HUES64 (cell line): ENCODE measurements around the gene SLC36A2.
"Not testable (repeated sequence)": the region's sequence is repeated elsewhere in the genome, so short reads cannot be mapped to it uniquely, and the experiment has no call there.

Source experiments
- H3K27ac ChIP-seq: 2 replicates; pipeline ENCODE4 v1.7.0; 2013; ENCODE audit warnings: low read depth, low read length, inconsistent platforms
- H3K27me3 ChIP-seq: 2 replicates; pipeline ENCODE4 v1.6.1; 2013; ENCODE audit warnings: mild to moderate bottlenecking, low read length; ENCODE audit not compliant: insufficient read depth
- H3K36me3 ChIP-seq: 2 replicates; pipeline ENCODE4 v1.6.1; 2013; ENCODE audit warnings: mild to moderate bottlenecking, low read length; ENCODE audit not compliant: insufficient read depth
- H3K4me1 ChIP-seq: 2 replicates; pipeline ENCODE4 v1.6.1; 2013; ENCODE audit warnings: mild to moderate bottlenecking, low read length, moderate library complexity; ENCODE audit not compliant: insufficient read depth
- H3K4me3 ChIP-seq: 2 replicates; pipeline ENCODE4 v1.5.1; 2013; ENCODE audit warnings: mild to moderate bottlenecking, low read length, moderate library complexity
- H3K9ac ChIP-seq: 2 replicates; pipeline ENCODE4 v1.6.1; 2013; ENCODE audit warnings: mild to moderate bottlenecking, low read depth, low read length
- H3K9me3 ChIP-seq: 2 replicates; pipeline ENCODE4 v1.6.1; 2013; ENCODE audit warnings: low read depth, low read length; ENCODE audit not compliant: insufficient read depth
- WGBS: fragments of 150-250, 120-280 bp; methylation state at CpG from one replicate; pipeline ENCODE4 v1.1.7; 2013; ENCODE audit warnings: missing lambda C conversion rate; 5-methylcytosine and 5-hydroxymethylcytosine counted together

The SLC36A2 gene

DNA sequence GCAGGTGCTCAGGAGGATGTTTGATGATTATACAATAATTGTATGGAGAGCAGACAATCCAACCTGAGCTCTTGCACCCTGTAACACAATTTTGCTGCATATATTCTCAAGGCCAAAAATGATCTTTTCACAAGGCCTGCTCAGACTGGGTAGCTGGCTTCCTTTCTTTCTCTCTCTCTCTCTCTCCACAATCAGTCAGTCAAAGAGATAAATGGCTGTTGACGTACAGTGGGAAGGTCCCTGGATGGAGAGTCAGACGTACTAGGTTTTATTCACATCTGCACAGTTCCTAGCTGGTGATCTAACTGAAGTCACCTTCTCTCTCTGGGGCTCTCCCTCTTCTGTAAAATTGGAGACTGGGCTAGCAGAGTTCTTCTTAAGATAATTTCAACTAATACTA, 19.8 kb downstream of the SLC36A2 start:
- Histone ChIP-seq H3K27me3 (no peaks in the 10 kb centered on the region), H3K36me3 (no peaks in the 10 kb centered on the region)
- WGBS, result 100% methylated on average over 2 of the region's 2 CpGs

DNA sequence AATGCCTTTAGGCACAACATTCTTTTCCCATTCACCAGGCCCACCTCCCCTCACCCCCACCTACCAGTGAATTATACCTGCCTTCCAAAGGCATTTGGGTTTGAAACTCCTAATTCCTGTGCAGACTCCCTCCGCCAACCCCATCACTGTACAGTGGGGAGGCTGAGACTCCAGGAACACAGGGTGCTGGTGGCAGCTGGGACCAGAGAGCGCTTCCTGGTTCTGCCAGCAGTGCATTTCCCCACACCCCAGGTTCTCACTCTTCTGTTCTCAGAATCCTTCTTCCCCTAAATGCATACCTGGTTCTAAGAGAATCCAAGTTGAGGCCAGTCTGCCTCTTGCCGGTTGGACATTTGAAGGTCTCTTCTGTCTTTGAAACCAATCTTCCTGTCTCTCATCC, 21.1 kb downstream of the SLC36A2 start:
- 90% methylated on average over 3 of the region's 3 CpGs for WGBS
- Histone ChIP-seq H3K4me1 (peaks cover 6% of the 10 kb centered on the region; the same call in 1 of the 2 replicates), H3K27me3 (no peaks in the 10 kb centered on the region), H3K27ac (no peak overlapping the region), H3K36me3 (no peaks in the 10 kb centered on the region), H3K9ac (no peak overlapping the region), H3K9me3 (no peaks in the 10 kb centered on the region), H3K4me3 (no peak overlapping the region)

More for the DNA sequence above, 19.8 kb downstream of the SLC36A2 start:
- H3K27ac ChIP-seq, result no peak overlapping the region
- H3K9ac ChIP-seq, result no peak overlapping the region
- H3K4me3 ChIP-seq, result no peak overlapping the region
- H3K9me3 ChIP-seq, result no peaks in the 10 kb centered on the region
- H3K4me1 ChIP-seq, result peaks cover 6% of the 10 kb centered on the region; the same call in 1 of the 2 replicates

DNA sequence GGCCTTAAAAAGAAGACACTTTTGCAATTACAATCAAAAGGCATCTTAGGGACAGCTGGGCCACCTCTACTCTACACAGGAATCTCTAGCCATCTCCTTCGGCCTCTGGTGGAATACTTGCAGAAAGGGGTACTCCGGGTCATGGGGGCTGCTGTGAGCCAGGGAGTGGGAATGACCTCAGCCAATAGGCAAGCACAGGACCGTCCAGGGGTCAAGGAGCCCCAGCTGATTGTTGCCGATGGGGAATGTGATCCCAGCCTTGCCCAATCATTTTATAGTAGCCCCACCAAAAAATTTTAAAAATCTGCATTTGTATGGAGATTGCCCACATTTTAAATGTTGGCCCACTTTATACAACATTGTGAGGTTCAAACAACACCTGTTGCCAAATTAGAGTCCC, 26.9 kb downstream of the SLC36A2 start:
- no peak overlapping the region for H3K4me3 ChIP-seq
- H3K27me3 ChIP-seq, result no peaks in the 10 kb centered on the region
- 90% methylated on average over 4 of the region's 4 CpGs for WGBS
- H3K4me1 ChIP-seq, result no peaks in the 10 kb centered on the region; the same call in 1 of the 2 replicates
- H3K36me3 ChIP-seq, result no peaks in the 10 kb centered on the region
- H3K9me3 ChIP-seq, result no peaks in the 10 kb centered on the region
- no peak overlapping the region for H3K9ac ChIP-seq
- H3K27ac ChIP-seq, result no peak overlapping the region

DNA sequence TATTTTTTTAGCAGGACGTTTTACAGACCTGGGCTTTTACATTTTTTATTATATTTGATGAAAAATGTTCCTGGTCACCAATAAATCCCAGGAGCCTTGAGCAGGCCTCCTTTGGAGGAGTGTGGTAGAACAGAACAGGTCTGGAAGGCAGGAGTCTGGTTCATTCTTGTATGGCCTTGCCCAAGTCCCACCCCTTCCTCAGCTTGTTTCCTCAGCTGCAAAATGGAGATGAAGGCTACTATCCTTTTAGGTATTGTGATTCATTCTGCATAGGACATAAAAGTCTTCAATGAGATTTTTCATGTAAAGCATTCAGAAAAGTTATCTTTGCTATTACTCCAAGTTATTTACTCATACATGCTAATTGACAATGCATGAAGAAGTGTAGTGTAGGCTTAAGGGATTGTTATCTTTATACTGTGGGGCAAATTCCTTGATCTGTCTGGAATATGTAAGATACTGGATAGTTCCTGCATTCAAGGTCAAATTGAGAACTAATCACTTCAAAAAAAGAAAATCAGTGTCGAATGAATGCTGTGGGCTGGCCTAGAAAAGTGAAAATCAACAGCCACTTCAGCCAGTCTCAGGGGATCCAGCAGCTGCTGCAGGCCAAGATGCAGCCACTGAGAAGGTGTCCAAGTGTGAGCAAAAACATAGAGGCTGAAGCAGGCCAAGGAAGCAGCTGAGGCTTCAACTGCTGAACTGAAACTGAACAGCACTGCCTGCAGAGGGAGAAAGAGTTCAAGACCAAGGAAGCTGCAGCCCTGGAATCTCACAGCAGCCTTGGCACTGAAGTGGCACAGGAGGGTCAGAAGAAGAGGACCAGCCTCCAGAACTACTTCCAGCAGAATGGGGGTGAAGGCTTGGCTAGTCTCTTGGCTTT, 28.3 kb downstream of the SLC36A2 start:
- 93% methylated on average over 2 of the region's 2 CpGs for WGBS
- no peaks in the 10 kb centered on the region for H3K36me3 ChIP-seq
- H3K9ac ChIP-seq, result no peak overlapping the region
- no peak overlapping the region for H3K27ac ChIP-seq
- no peaks in the 10 kb centered on the region; the same call in 1 of the 2 replicates for H3K4me1 ChIP-seq
- H3K9me3 ChIP-seq, result no peaks in the 10 kb centered on the region
- H3K4me3 ChIP-seq, result no peak overlapping the region
- H3K27me3 ChIP-seq, result no peaks in the 10 kb centered on the region

DNA sequence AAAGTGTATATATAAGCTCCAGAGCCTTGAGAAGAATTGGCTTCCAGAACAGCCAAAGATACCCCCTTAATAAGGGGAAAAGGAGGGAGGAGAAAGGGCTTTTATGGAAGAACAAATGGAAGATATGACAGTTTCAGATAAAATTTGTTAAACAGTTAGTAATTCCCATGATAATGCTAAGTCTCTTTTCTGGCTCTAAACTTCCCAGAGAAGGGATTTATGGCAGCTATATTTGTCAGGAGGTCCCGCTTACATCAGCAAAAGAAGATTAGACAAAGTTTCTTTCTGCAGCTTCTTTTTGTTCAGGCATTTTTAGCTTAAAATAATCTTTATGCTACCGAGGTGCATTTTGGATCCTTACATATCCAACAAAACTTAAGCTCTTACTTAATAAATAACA, 29.5 kb downstream of the SLC36A2 start:
- no peaks in the 10 kb centered on the region for H3K9me3 ChIP-seq
- H3K4me3 ChIP-seq, result no peak overlapping the region
- no peaks in the 10 kb centered on the region for H3K36me3 ChIP-seq
- WGBS, result 89% methylated on average over 2 of the region's 2 CpGs
- peaks cover 6% of the 10 kb centered on the region; the same call in 1 of the 2 replicates for H3K4me1 ChIP-seq
- H3K27me3 ChIP-seq, result no peaks in the 10 kb centered on the region
- H3K9ac ChIP-seq, result no peak overlapping the region
- no peak overlapping the region for H3K27ac ChIP-seq

DNA sequence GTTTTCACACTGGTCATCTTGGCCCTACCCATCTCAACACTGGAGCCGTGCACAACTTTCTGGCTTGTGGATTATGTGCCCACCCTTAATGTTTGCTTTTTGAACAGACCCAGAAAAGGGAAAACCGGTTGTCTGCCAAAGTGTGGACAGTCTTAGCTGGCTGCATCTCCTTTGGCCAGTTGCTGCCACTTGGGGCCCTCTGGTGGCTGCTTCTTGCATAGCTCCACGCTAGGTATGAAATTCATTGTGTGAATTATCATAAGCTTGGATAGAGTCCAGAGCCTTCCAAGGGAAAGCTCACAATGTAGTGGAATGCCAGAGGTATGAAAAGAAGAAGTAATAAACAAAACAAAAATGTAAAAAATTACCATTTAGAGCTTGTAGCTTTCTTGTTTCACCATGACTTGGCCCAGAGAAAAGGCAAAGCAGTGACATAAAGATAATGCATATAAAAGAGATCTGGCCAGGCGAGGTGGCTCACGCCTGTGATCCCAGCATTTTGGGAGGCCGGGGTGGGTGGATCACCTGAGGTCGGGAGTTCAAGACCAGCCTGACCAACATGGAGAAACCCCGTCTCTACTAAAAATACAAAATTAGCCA, 31.3 kb downstream of the SLC36A2 start:
- no peaks in the 10 kb centered on the region for H3K36me3 ChIP-seq
- H3K4me3 ChIP-seq, result no peak overlapping the region
- WGBS, result 66% methylated on average over 8 of the region's 8 CpGs
- peaks cover 9% of the 10 kb centered on the region; the same call in 1 of the 2 replicates for H3K4me1 ChIP-seq
- no peak overlapping the region for H3K9ac ChIP-seq
- H3K9me3 ChIP-seq, result no peaks in the 10 kb centered on the region
- H3K27me3 ChIP-seq, result no peaks in the 10 kb centered on the region
- H3K27ac ChIP-seq, result no peak overlapping the region

DNA sequence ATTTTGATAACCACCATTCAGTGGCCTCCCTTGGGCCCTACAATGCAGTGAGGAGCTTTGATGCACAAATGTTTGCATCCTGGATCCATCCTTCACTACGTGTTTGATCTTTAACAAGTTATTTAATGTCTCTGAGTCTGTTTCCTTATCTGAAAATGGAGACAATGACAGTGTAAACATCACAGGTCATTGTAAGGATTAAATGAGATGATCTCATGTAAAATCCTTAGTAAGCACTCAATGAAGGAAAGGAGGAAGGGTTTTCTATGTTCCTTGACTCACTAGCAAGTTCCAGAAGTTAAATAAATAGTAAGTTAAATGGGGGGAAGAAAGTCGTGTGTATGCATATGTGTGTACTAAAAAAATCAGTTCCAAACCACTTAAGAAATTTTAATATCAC, 34.0 kb downstream of the SLC36A2 start:
- Histone ChIP-seq H3K27me3 (no peaks in the 10 kb centered on the region), H3K4me3 (no peak overlapping the region), H3K36me3 (no peaks in the 10 kb centered on the region), H3K9me3 (no peaks in the 10 kb centered on the region), H3K27ac (no peak overlapping the region), H3K9ac (no peak overlapping the region), H3K4me1 (peaks cover 9% of the 10 kb centered on the region; the same call in 1 of the 2 replicates)
- WGBS, result 60% methylated on average over 1 of the region's 2 CpGs

DNA sequence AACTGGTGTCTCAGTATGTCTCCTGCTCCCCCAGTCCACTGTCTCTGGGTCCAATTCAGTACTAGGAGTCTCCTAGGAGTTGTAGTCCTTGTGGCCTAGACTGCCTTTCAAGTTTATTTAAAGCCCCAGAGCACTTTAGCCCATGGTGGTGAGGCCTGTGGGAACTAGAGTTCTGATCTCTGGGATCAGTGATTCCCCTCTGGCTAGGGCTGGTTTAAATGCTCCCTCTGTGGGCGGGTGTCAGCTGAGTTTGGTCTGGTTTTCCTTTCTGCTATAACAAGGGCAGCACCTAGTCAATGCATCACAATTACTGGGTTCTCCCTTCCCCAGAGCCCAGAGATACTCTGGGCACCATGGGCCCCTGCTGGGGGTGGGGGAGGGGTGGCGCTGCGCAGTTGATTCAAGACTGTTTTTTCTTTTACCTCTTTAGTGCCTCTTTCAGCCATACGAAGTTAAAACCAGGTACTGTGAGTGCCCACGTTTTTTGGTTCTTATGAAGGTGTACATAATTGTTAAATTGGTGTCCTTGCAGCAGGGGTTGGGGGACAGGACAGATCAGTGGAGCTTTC, 34.5 kb downstream of the SLC36A2 start:
- Histone ChIP-seq H3K9ac (no peak overlapping the region), H3K4me1 (peaks cover 9% of the 10 kb centered on the region; the same call in 1 of the 2 replicates), H3K4me3 (no peak overlapping the region), H3K27ac (no peak overlapping the region), H3K9me3 (no peaks in the 10 kb centered on the region), H3K36me3 (no peaks in the 10 kb centered on the region), H3K27me3 (no peaks in the 10 kb centered on the region)
- WGBS, result 75% methylated on average over 1 of the region's 5 CpGs

DNA sequence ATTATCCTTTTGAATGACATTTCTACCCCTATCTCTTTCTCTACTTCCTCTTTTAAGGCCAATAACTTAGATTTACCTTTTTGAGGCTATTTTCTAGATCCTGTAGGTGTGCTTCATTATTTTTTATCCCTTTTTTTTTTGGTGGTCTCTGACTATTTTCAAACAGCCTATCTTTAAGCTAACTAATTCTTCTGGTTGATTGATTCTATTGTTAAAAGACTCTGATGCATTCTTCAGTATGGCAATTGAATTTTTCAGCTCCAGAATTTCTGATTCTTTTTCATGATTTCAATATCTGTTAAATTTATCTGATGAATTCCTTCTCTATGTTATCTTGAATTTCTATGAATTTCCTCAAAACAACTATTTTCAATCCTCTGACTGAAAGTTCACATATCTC, 36.4 kb downstream of the SLC36A2 start:
- H3K4me3 ChIP-seq, result no peak overlapping the region
- no peaks in the 10 kb centered on the region for H3K36me3 ChIP-seq
- H3K4me1 ChIP-seq, result peaks cover 9% of the 10 kb centered on the region; the same call in 1 of the 2 replicates
- no peaks in the 10 kb centered on the region for H3K9me3 ChIP-seq
- no peaks in the 10 kb centered on the region for H3K27me3 ChIP-seq
- H3K9ac ChIP-seq, result no peak overlapping the region
- no peak overlapping the region for H3K27ac ChIP-seq

DNA sequence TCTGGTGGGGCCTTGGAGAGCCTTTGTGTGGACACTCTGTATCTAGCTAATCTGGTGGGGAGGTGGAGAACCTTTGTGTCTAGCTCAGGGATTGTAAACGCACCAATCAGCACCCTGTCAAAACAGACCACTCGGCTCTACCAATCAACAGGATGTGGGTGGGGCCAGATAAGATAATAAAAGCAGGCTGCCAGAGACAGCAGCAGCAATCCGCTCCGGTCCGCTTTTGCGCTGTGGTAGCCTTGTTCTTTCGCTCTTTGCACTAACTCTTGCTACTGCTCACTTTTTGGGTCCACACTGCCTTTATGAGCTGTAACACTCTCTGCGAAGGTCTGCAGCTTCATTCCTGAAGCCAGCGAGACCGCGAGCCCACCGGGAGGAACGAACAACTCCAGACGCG, 37.5 kb downstream of the SLC36A2 start:
- not testable (repeated sequence) for H3K9ac ChIP-seq, H3K27me3 ChIP-seq, H3K36me3 ChIP-seq, H3K4me1 ChIP-seq, H3K9me3 ChIP-seq, H3K27ac ChIP-seq, H3K4me3 ChIP-seq
- 90% methylated on average over 15 of the region's 15 CpGs for WGBS

DNA sequence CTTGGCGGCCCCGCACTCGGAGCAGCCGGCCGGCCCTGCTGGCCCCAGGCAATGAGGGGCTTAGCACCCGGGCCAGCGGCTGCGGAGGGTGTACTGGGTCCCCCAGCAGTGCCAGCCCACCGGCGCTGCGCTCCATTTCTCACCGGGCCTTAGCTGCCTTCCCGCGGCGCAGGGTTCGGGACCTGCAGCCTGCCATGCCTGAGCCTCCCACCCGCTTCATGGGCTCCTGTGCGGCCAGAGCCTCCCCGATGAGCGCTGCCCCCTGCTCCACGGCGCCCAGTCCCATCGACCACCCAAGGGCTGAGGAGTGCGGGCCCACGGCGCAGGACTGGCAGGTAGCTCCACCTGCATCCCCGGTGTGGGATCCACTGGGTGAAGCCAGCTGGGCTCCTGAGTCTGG, 38.1 kb downstream of the SLC36A2 start:
- not testable (repeated sequence) for H3K4me1 ChIP-seq, H3K9ac ChIP-seq, H3K27me3 ChIP-seq, H3K36me3 ChIP-seq, H3K9me3 ChIP-seq, H3K27ac ChIP-seq, H3K4me3 ChIP-seq
- 97% methylated on average over 27 of the region's 27 CpGs for WGBS
